ENCODE results near the gene GFRAL. TPM values are rescaled to one million over a fixed set of nuclear protein-coding genes. Genes with fewer than 3 reads are reported as not detected.

The GFRAL gene
- total RNA-seq, 1 experiment from 2014 or later: not detected

DNA sequence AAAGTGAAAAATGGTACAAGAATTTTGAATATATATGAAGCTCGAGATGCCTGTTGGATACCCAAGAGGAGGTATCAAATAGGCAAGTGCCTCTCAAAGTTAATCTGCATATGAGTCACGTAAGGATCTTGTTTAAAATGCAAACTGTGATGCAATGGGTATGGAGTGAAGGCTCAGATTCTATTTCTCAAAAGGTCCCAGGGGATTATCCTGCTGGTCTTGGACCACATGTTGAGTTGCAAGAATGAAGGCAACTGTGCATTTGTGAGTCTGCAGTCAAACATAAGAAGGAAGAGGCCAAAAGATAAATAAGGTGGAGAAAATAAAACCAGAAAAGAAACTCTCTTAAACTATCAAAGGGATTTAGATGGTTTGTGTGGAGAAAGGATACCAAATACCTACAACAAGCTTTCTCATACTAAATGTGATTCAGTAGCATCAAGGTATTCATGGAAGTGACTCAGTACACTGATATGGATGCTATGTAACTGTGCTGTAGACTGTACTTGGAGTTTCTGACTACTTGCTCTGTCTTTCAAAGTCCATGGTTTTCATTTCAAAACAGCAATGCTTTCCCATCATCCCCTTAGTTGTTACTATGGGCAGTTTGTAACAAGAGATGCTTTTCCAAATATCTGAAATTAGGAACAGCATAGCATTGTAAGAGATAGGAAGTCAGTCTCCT, 106.3 kb downstream of the GFRAL start:
- TF ChIP-seq, protein P1, sequence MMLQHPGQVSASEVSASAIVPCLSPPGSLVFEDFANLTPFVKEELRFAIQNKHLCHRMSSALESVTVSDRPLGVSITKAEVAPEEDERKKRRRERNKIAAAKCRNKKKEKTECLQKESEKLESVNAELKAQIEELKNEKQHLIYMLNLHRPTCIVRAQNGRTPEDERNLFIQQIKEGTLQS (IDR thresholded peaks at IDR 0.05): no peak
- TF ChIP-seq, protein P2, sequence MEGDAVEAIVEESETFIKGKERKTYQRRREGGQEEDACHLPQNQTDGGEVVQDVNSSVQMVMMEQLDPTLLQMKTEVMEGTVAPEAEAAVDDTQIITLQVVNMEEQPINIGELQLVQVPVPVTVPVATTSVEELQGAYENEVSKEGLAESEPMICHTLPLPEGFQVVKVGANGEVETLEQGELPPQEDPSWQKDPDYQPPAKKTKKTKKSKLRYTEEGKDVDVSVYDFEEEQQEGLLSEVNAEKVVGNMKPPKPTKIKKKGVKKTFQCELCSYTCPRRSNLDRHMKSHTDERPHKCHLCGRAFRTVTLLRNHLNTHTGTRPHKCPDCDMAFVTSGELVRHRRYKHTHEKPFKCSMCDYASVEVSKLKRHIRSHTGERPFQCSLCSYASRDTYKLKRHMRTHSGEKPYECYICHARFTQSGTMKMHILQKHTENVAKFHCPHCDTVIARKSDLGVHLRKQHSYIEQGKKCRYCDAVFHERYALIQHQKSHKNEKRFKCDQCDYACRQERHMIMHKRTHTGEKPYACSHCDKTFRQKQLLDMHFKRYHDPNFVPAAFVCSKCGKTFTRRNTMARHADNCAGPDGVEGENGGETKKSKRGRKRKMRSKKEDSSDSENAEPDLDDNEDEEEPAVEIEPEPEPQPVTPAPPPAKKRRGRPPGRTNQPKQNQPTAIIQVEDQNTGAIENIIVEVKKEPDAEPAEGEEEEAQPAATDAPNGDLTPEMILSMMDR (IDR thresholded peaks at IDR 0.05 in 2 of 3, conservative IDR thresholded peaks at IDR 0.05 in 1 of 3; ENCODE audit: borderline replicate concordance in 1 of 3, insufficient read depth in 1 of 3, low read depth in 2 of 3, low read length in 2 of 3): no peak
- TF ChIP-seq POLR2A (IDR thresholded peaks at IDR 0.05; ENCODE audit: borderline replicate concordance, extremely low read depth, insufficient read depth, insufficient read length) (no peak), ZNF274 (IDR thresholded peaks at IDR 0.05; ENCODE audit: low read depth, low read length) (no peak), FOSL1 (IDR thresholded peaks at IDR 0.05; ENCODE audit: low read depth) (no peak), EZH2phosphoT487 (IDR thresholded peaks at IDR 0.05; ENCODE audit: borderline replicate concordance) (no peak), JUND (IDR thresholded peaks at IDR 0.05) (no peak), CBX3 (IDR thresholded peaks at IDR 0.05; ENCODE audit: low read depth) (no peak), SIN3A (IDR thresholded peaks at IDR 0.05; ENCODE audit: low read depth) (no peak), RAD21 (IDR thresholded peaks at IDR 0.05; ENCODE audit: low read depth) (no peak), TCF7L2 (IDR thresholded peaks at IDR 0.05; ENCODE audit: borderline replicate concordance, extremely low read depth, insufficient read depth, insufficient read length) (no peak), POLR2AphosphoS5 (IDR thresholded peaks at IDR 0.05; ENCODE audit: low read depth, low read length) (no peak), SRF (IDR thresholded peaks at IDR 0.05; ENCODE audit: low read depth) (no peak)
- TF ChIP-seq, protein P3, sequence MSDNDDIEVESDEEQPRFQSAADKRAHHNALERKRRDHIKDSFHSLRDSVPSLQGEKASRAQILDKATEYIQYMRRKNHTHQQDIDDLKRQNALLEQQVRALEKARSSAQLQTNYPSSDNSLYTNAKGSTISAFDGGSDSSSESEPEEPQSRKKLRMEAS (IDR thresholded peaks at IDR 0.05): no peak
- TF ChIP-seq, protein P4, sequence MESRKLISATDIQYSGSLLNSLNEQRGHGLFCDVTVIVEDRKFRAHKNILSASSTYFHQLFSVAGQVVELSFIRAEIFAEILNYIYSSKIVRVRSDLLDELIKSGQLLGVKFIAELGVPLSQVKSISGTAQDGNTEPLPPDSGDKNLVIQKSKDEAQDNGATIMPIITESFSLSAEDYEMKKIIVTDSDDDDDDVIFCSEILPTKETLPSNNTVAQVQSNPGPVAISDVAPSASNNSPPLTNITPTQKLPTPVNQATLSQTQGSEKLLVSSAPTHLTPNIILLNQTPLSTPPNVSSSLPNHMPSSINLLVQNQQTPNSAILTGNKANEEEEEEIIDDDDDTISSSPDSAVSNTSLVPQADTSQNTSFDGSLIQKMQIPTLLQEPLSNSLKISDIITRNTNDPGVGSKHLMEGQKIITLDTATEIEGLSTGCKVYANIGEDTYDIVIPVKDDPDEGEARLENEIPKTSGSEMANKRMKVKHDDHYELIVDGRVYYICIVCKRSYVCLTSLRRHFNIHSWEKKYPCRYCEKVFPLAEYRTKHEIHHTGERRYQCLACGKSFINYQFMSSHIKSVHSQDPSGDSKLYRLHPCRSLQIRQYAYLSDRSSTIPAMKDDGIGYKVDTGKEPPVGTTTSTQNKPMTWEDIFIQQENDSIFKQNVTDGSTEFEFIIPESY (IDR thresholded peaks at IDR 0.05; ENCODE audit: extremely low read depth, insufficient replicate concordance, low read length): no peak
- no peaks in the 10 kb centered on the region for H3K36me3 ChIP-seq (ENCODE audit: control insufficient read depth in 1 of 2, insufficient read depth in 2 of 2, low read length in 2 of 2)
- no peak overlapping the region for H2AFZ ChIP-seq (ENCODE audit: low read depth, low read length, poor library complexity, severe bottlenecking)
- no peak overlapping the region for H3K9ac ChIP-seq (ENCODE audit: low read length)
- RAD21 ChIA-PET (ENCODE audit: low non-redundant PET in 1 of 2, low total read pairs in 2 of 2, uncharacterized antibody in 2 of 2, unreplicated experiment in 2 of 2): no interaction called here
- CTCF ChIA-PET: no interaction called here
- POLR2A ChIA-PET: no interaction called here
- H3K9me3 ChIP-seq (ENCODE audit: control insufficient read depth in 1 of 2, insufficient read depth in 1 of 2, low read depth in 1 of 2, low read length in 2 of 2): no peaks in the 10 kb centered on the region
- DNase-seq (ENCODE audit: low read depth, low spot score) (no peak), ATAC-seq (no peak)
- no peaks in the 10 kb centered on the region for H3K79me2 ChIP-seq (ENCODE audit: insufficient read depth, low read length)
- no peak overlapping the region for H3K27ac ChIP-seq (ENCODE audit: low read depth, low read length)
- H3K27me3 ChIP-seq (ENCODE audit: insufficient read depth, low read length): peaks cover 67% of the 10 kb centered on the region
- no TSS peak for BruUV-seq (replicated peaks)
- no peaks in the 10 kb centered on the region; the same call in 1 of the 2 replicates for H4K20me1 ChIP-seq (ENCODE audit: insufficient read depth)
- no peaks in the 10 kb centered on the region for H3K9me2 ChIP-seq (ENCODE audit: insufficient read depth)
- intact Hi-C loops (cut with micrococcal nuclease): no loop called here
- no peak overlapping the region for H3K4me2 ChIP-seq (ENCODE audit: low read length)
- no peaks in the 10 kb centered on the region for H3K4me1 ChIP-seq (ENCODE audit: control insufficient read depth in 1 of 2, insufficient read depth in 2 of 2, low read length in 2 of 2)
- no peak overlapping the region for H3K4me3 ChIP-seq (replicated peaks in 1 of 2; ENCODE audit: low read depth in 1 of 2, low read length in 2 of 2)

Measured in HCT116 (cell line).